GM19463 (cell line): ENCODE measurements around the gene LRRC75A.

Experiments used
- ATAC-seq: cut with Tn5 transposase; IDR thresholded peaks from one replicate; pipeline ENCODE4 v1.9.1; 2021; ENCODE audit warnings: mild to moderate bottlenecking, moderate library complexity; ENCODE audit not compliant: unreplicated experiment

Gene LRRC75A

DNA sequence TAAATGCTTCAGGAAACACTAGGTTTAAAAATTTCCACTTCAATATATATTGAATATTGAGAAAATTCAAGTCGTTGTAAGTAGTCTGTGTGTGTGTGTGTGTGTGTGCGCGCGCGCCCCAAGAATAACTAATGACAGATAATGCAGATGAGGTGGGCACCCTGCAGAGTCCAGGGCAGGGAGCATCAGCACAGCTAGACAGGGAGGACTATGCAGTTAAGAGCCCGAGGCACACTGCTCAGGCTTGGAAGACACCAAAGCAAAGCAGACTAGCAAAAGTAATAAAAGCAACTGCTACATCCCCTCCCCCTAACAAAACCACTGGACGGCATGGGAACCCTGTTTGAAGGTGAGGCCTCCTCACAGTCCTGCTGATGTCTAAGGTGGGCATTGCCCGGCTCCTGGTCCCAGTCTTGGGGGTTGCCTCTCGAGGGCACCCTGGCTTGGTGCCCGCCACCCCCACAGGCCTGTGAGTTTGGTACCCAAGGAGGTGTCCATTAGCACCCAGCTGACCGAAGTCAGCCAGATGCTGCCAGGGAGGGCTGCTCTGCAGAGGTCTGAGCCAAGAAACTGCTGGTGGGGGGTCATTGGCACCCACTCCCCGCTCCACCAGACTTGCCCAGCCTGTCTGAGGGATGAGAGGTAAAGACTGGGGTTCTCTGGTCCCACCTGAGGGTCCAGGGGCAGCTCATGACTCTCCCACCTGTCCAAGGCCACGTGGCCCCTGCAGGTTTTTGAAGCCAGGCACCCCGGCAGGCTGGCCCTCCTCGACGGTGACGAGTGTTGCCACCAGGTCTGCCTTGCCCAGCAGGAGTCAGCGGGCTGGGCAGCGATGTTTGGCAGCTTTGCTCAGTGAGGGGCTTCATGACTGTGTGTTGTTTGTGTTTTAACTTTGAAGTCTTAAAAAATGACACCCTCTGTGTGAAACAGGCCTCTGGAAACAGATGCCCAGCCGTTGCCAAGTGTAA lies 18.7 kb downstream of the LRRC75A start:
- no peak for ATAC-seq

DNA sequence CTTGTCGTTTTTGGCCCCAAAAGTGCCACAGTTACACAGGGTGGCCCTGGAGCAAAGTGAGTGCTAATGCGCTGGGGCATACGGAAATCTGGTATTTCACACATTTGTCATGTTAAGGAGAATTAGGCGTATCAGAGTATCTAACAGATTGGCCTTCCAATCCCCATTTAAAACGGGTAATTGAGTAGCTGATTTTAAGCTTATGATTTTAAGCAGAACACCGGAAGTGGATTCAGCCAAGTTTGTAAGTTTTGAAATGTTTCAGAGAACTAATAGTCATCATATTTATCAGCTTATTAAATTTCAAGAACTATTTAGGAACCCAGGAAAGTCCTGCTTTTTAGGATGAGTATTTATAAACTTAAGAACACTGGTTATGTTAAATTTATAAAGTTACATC lies 19.5 kb downstream of the LRRC75A start:
- no peak for ATAC-seq

DNA sequence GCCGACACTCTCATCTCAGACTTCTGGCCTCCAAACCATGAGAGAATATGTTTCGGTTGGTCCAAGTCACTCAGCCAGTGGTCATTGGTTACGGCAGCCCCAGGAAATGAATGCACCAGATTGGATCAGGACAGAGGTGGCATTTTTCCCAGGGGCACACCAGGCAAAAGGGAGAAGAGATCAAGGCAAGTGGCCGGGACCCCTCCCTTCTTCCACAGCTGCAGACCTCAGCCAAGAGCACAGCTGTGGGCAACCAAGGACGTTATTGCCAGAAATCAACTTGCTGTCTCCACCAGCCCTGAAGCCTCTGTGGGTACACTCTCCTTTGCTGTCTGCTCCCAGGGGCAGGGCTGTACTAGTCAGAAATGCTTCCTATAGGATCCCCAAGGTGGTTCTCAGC lies 20.7 kb downstream of the LRRC75A start:
- no peak for ATAC-seq

DNA sequence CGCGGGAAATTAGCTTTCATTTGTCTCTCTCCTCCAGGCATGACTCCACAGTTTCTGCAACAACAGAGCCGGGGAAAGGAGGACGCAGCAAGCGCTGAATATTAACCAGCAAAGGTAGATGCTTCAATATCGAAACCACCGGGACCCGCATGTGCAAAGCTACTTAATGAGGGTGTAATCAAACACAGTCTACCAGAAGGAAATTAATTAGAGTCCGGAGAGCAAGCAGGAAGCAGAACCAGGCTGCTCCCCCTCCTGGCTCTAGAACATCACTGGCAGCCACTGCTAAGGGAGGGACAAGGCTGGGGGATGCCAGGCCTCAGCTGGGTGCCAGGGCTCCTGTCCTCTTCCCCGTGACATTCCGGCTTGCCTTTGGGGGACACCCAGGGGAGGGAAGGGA lies 21.7 kb downstream of the LRRC75A start:
- ATAC-seq = no peak

DNA sequence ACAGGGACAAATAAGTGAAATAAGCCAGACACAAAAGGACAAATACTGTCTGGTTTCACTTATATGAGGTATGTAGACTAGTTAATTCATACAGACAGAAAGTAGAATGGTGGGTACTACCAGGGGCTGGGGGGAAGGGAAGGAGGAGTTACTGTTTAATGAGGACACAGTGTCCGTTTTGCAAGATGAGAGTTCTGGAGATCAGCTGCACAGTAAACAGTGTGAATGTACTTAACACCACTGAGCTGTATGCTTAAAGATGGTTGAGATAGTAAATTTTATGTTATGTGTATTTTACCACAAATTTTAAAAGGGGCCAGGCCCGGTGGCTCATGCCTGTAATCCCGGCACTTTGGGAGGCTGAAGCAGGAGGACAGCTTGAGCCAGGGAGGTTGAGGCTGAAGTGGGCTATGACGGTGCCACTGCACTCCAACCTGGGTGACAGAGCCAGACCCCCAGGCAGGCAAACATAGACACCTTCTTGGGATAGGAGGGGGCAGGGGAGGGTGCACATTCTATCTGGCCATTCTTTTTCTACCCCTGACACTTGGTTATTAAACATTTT lies 23.5 kb downstream of the LRRC75A start:
- no peak for ATAC-seq

DNA sequence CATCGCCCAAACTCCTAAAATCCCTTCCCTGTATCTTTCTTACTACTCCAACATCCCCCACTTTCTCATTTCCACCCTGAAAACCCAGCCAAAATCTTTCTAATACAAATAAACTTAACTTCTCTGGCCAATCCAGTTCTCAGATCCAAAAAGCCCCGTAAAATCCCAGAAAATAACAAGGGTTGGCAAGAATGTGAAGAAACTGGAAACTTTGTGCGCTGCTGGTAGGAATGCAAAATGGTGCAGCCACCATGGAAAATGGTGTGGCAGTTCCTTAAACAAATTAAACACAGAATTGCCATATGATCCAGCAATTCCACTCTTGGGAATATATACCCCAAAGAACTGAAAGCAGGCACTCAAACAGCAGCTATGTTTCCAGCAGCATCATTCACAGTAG lies 24.1 kb downstream of the LRRC75A start:
- no peak for ATAC-seq

DNA sequence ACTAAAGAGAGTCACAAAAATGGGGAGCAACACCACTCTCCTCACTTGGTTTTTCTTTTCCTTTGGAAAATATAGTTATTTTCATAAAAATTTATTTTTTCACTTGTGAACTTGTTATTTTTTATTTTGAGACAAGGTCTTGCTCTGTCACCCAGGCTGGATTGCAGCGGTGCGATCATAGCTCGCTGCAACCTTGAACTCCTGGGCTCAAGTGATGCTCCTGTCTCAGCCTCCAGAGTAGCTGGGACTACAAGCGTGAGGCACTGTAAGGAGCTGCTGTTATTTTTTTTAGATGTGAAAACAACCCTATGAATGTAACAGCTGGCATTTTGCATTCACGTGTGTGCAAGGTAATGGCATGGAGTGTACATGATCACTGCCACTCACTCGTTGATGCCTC lies 24.9 kb downstream of the LRRC75A start:
- ATAC-seq = no peak

DNA sequence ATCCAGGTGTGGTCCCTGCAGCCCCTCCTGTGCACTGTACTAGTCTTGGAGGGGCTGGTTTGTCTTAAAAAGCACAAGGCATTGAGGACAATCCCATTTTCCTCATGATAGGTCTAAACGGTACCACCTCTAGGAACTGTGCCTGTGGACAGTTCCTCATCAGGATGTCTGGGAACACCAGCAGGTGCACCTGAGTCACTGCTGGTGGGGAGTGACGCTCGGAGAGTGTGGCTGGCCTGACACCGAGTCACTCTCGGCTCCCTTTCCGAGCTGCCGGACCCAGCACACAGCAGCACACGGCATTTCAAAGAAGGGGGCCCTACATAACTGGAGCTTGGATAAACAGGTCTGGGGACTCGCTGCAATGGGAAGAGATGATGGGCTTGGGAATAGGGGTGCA lies 25.6 kb downstream of the LRRC75A start:
- ATAC-seq = no peak

DNA sequence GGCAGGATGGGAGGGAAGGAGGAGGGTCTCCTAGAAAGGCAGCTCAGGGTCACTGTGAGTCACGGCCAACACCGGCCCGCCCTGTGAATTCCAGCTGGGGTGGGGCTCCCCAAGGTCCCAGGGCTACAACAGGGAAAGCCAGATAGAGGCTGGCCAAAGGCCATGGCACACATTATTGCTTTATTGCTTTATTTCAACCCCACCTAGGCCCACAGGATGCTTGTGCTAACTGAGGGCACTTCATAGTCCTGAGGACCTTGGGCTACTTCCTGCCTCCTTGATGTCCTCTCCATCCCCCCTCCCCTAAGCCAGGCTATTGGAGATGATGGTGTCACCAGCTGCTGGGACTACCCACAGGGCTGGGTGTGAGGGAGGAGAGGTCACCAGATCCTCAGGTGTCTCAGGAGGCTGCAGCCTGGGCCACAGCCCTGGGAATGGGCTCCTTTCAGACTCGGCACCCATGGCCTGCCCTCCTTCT lies 26.1 kb downstream of the LRRC75A start:
- no peak for ATAC-seq

DNA sequence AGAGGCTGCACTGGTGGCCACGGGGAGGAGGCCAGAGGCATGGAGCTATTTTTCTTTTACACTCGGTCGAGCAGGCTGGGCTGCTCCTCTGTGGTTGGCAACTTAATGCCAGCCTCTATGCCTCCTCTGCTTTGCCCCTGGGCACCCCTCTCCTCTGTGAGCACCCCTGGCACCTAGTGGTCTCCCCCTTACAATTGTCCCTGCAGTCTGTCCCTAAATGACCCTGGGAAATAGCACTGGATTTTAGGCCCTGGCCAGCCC lies 27.0 kb downstream of the LRRC75A start:
- no peak for ATAC-seq

DNA sequence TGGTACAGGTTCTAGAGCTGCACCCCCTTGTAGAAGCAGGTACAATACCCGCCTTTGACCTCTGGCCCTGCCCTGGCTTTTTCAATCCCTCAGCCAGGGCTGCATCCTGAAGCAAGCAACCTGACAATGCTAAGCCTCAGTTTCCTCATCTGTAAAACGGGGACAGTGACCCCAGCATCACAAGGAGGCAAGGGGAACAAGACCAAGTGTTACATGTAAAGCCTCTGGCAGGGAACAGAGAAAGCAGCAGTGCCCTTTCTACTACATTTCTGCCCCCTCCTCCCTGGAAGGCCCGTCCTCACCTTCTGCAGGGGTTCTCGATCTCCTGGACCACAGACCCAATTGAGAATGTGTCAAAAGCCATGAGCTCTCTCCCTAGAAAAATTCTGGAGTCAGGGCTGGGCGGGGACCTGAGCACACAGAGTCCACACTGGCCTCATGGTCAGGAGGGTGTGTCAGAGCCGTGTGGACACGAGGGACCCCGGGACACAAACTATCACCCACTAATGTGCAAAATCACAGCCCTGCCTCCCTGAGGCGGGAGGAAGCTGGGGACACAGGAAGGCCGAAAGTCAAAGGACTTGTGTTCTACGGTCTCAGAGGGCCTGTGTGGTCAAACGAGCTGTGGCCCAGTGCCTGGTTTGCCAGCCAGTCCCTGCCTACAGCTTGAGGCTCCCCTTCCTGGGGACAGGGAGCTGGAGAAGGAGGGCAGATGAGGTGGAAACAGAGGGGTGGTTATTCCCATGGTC lies 27.5 kb downstream of the LRRC75A start:
- no peak for ATAC-seq

DNA sequence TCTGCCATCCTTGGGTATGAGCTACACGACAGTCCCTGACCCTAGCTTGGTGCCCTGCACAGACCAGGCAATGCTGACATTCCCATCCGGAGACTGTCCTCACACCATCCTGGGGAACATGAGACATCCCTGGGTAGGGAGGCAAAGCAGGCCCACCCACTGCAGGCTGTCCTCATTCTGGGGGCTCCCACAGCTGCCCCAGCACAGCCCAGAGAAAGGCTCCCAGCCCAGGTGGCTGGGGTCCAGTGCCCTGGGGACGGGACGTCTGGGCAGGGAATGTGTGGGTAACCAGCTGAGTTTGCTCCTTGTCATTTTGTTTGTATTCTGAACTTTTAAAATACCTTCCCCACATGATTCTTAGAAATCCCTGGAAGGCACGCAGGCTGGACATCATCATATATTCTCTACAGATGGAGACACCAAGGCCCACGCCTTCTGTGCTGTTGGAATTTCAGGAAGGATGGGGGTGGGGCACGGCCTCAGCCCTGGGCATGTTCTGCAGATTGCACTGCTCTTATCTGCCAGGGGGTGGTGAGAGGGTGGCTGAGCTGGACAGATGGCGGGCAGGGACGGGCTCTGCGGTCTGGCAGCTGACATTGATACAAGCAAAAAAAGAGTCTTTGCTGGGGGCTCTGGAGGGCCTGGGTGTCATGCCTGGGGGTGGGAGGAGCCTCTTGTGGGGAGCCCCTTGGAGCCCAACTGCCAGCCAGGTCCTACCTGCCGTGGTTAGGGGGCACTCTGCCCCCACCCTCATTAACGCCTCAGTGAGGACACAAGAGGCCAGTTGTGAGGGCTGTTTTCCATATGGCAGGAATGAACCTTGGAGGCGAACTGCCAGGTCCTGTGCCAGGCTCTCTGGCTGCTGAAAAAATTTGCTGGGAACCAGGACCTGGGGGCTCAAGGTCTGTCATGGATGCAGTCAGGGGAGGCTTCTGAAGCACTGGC lies 28.4 kb downstream of the LRRC75A start:
- no peak for ATAC-seq

DNA sequence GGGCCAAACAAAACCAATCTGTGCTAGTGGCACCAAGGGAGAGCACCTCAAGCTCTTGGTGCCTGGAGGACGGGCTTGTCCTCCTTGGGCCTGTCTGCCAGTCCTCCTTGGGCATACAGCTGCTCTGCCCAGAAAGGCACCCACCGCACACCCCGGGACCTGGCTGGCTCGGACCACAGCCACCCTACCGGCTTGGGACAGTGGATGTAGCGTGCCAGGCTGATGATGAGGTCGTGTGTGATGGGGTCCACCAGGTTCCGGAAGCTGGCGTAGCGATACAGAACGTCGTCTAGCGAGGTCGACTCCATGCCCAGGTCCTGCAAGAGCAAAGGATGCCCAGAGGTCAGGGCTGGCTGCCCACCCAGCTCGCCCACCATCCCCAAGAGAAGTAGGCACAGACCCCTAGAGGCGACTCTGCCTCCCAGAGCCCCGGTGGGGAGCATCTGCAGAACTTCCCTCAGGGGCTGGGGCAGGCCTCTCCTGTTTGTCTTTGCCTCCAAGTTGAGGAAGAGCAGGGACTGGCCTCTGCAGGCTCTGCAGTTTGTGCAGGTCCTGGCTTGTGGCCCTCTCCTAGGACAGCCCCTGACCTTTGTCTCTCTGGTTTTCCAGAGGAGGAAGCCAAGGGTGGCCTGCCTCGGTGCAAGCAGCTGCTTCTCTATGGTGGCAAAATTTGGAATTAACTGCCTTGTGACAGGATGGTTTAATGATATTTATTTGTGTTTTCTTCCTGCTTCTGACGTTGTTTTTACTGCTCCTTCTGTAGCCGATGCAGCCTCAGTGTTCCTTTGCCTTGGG lies 29.7 kb downstream of the LRRC75A start:
- no peak for ATAC-seq

DNA sequence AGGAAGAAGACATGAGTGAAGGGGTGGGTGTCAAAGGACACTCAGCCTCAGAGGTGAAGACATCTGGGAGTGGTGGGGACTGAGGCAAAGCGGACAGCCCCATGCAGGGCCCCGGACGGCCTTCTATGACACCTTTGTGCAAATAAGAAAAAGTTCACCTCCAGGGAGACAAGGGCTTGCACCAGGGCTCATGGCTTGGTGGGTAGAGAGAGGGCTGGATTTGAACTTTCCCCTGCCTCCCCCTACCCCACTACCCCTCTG lies 30.5 kb downstream of the LRRC75A start:
- no peak for ATAC-seq

DNA sequence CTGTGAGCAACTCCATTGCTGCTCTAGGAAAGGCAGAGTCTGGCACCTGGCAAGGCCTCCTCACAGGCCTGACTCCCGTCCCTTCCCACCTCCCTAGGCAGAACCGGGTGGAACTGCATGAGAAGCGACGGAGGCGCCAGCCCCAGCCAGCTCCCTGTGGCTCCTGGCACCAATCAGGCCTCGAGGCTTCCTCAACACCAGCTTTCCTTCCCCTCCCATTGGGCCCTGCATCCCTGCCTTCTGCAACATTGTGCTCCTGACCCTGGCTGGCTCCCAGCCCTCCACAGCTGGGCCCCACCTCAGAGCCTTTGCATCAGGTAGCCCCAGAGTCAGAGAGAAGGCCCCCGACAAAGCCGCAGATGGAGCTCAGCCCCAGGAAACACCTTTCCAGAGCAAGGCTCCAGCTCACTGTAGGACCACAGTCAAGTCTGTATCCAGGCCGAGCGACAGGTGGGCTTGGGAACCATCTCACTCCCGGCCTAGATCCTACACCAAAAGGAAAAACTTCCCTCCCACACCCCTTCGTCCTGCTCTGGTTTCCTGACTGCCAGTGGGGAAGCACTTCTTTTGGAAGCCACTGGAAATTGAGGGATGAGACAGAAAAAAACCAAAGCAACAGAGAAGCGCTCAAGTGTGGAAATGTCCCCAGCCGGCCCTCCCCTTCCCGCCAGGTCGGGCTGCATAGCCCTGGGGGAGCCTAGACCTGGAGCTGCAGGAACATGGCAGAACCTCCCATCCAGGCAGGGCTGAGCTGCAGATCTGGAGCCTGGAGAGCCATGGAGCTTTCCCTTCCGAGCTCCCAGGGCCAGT lies 31.0 kb downstream of the LRRC75A start:
- ATAC-seq = no peak

DNA sequence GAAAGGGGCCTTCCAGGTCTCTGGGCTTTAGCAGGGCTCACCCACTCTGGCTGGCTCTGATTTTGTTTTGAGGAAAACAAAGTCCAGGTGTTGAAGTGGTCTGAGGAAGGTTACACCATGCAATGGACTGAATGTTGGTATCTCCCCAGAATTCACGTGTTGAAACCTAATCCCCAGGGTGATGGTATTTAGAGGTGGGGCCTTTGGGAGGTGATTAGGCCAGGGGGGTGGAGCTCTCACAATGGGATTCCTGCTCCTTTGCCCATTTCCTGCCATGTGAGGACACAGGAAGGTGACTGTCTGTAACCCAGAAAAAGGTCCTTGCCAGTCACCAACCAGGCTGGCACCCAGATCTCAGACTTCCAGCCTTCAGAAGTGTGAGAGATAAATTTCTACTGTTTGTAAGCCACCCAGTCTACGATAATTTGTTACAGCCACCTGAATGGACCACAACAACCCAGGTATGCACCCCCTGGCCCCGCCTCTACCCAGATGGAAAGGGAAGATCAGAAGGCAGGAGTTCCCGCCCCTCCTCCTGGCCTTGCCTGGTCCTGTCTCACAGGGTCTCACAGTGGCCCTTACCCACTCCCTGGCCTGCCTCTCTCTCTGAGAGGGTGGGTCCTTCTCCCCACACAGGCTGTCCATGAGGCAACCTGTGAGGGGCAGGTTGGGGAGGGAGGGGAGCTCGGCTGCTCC lies 32.0 kb downstream of the LRRC75A start:
- no peak for ATAC-seq

DNA sequence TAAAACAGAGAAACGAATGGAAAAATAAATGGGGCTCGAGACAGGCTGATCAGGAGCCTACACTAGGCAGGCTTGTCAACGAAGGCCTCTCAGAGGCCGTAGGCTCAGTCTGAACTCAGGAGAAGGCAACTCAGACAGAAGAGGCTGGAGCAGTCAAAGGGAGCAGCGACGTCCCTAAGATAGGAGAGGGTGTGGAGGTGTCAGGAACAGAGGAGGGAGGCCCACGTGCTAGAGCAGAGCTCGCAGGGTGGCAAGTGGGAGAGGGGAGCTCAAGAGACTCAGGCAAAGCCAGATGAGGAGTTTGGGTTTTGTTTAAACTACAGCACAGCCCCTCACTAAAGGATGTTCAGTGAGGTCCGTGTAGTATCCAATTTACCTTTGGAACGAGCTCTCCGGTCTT lies 32.7 kb downstream of the LRRC75A start:
- ATAC-seq = no peak

DNA sequence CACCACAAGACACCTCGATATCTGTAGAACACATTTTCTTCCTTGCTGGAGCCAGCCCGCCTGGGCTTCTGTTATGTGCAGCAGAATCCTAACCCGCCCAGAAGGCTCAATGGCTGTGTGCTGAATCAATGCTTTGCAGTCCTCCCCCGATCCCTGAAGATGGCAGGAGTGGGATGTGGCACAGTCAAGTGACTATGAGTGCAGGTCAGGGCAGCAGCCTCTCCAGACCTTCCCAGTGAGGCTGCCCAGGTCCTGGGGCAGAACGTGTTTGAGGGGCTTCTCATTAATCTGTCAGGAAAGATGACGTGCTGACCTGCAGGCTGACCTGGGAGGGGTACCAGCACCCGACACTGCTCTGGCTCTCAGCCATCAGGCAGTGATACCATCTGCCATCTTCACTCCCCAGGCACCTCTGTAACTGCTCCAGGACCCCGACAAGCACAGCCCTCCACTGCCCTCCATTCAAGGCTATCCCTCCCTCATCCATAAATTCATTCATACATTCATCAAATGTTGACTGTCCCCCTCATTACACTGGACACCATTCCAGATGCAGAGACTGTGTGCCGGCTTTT lies 35.2 kb downstream of the LRRC75A start:
- ATAC-seq = no peak
